Nephron progenitor cell (in vitro differentiated cells): ENCODE results near the gene FAM151B.

Experiments used
- DNase-seq: peaks from one replicate; pipeline ENCODE4 v3.0.0; 2021
- H3K27ac Mint-ChIP-seq: 2 replicates; pipeline ENCODE4 v1.8.0; 2021; ENCODE audit warnings: mild to moderate bottlenecking, moderate library complexity, mixed read lengths
- H3K27me3 Mint-ChIP-seq: 2 replicates; pipeline ENCODE4 v1.8.0; 2021; ENCODE audit warnings: mild to moderate bottlenecking, low read depth, mixed read lengths; ENCODE audit not compliant: poor library complexity
- H3K36me3 Mint-ChIP-seq: 2 replicates; pipeline ENCODE4 v1.8.0; 2021; ENCODE audit warnings: low read depth, mixed read lengths
- H3K4me1 Mint-ChIP-seq: 2 replicates; pipeline ENCODE4 v1.8.0; 2021; ENCODE audit warnings: mixed read lengths
- H3K4me3 Mint-ChIP-seq: 2 replicates; pipeline ENCODE4 v1.8.0; 2021; ENCODE audit warnings: mild to moderate bottlenecking, moderate library complexity, mixed read lengths
- H3K9me3 Mint-ChIP-seq: 2 replicates; pipeline ENCODE4 v1.8.0; 2021; ENCODE audit warnings: mild to moderate bottlenecking, moderate library complexity, mixed read lengths
- CTCF ChIP-seq: fragments of 200-600 bp; sonication (generic); IDR thresholded peaks from 2 replicates; pipeline ENCODE4 v1.5.0; 2021; ENCODE audit warnings: antibody characterized with exemption

Gene FAM151B

GRCh38 chr5:80568251-80568650 lies 80.4 kb downstream of the FAM151B start:
- Mint-ChIP-seq H3K9me3 (peaks cover 19% of the 10 kb centered on the region), H3K4me3 (peak overlapping the region; percentile 61), H3K27me3 (peaks cover 95% of the 10 kb centered on the region), H3K27ac (no peak overlapping the region), H3K36me3 (no peaks in the 10 kb centered on the region), H3K4me1 (no peaks in the 10 kb centered on the region)
- TF ChIP-seq CTCF = no peak
- DNase-seq = no peak

- peak; percentile 47 for DNase-seq
- no peak for TF ChIP-seq CTCF
- H3K36me3 Mint-ChIP-seq = no peaks in the 10 kb centered on the region
- H3K27ac Mint-ChIP-seq = no peak overlapping the region
- peak overlapping the region; percentile 61 for H3K4me3 Mint-ChIP-seq
- peaks cover 19% of the 10 kb centered on the region for H3K9me3 Mint-ChIP-seq
- peaks cover 98% of the 10 kb centered on the region for H3K27me3 Mint-ChIP-seq
- no peaks in the 10 kb centered on the region for H3K4me1 Mint-ChIP-seq
Observed at GRCh38 chr5:80569086-80569960, 81.4 kb downstream of the FAM151B start.

GRCh38 chr5:80569961-80570786 lies 82.3 kb downstream of the FAM151B start, which contains the start of gene ANKRD34B:
TSS of gene ANKRD34B (minus strand) at chr5:80570280. CDS start at chr5:80560019, 10,261 bp downstream.
- no peaks in the 10 kb centered on the region for H3K4me1 Mint-ChIP-seq
- peak; percentile 67 for DNase-seq
- H3K27ac Mint-ChIP-seq = no peak within 1 kb of the TSS
- peaks cover 100% of the 10 kb centered on the region for H3K27me3 Mint-ChIP-seq
- no peaks in the 10 kb centered on the region for H3K36me3 Mint-ChIP-seq
- H3K9me3 Mint-ChIP-seq = peaks cover 19% of the 10 kb centered on the region
- TF ChIP-seq CTCF = no peak
- peak within 1 kb of the TSS; percentile 85 for H3K4me3 Mint-ChIP-seq

- H3K27ac Mint-ChIP-seq = no peak overlapping the region
- TF ChIP-seq CTCF = no peak
- DNase-seq = no peak
- H3K4me1 Mint-ChIP-seq = no peaks in the 10 kb centered on the region
- peaks cover 94% of the 10 kb centered on the region for H3K27me3 Mint-ChIP-seq
- H3K9me3 Mint-ChIP-seq = peaks cover 19% of the 10 kb centered on the region
- no peak overlapping the region for H3K4me3 Mint-ChIP-seq
- H3K36me3 Mint-ChIP-seq = no peaks in the 10 kb centered on the region
Observed at GRCh38 chr5:80573062-80573461, 85.2 kb downstream of the FAM151B start.

- Mint-ChIP-seq H3K4me1 (no peaks in the 10 kb centered on the region), H3K27ac (no peak overlapping the region), H3K27me3 (peaks cover 77% of the 10 kb centered on the region), H3K36me3 (no peaks in the 10 kb centered on the region), H3K4me3 (no peak overlapping the region), H3K9me3 (peaks cover 16% of the 10 kb centered on the region)
- DNase-seq = no peak
- TF ChIP-seq CTCF = no peak
Observed at GRCh38 chr5:80576383-80576782, 88.5 kb downstream of the FAM151B start.
